Right renal pelvis (tissue), 4 donors: ENCODE data around the gene RGS7. TPM values are rescaled to one million over a fixed set of nuclear protein-coding genes. Genes with fewer than 3 reads are reported as not detected.
A peak's percentile ranks its signal among the peaks of the same experiment; 100 is the strongest.
"Not testable (repeated sequence)": the region's sequence is repeated elsewhere in the genome, so short reads cannot be mapped to it uniquely, and the experiment has no call there.

ENCODE experiments used
- DNase-seq, 4 donors: peaks; one replicate each; pipeline ENCODE4 v3.0.0-alpha.2; 2013; ENCODE audit warnings: low read depth in 4 of 4, low spot score in 3 of 4, missing footprints in 1 of 4
- polyA plus RNA-seq, 4 donors: library from polyadenylated mRNA; unstranded; fragments of 120-200 nt; gene quantifications; one replicate each; pipeline ENCODE4 v1.2.1, GENCODE V29; 2013; ENCODE audit not compliant: insufficient read length in 4 of 4

Gene RGS7
- polyA plus RNA-seq, 4 donors, result 5.3 to 6.5 (median 6.2) TPM

GRCh38 chr1:241275226-241275625 is 81.8 kb downstream of the RGS7 start:
- DNase-seq, result no peak

- DNase-seq, result no peak
Observed at GRCh38 chr1:241274693-241275092, 82.3 kb downstream of the RGS7 start.

- DNase-seq, result no peak
Observed at GRCh38 chr1:241272828-241273227, 84.2 kb downstream of the RGS7 start.

- DNase-seq, result no peak
Observed at GRCh38 chr1:241271427-241271826, 85.6 kb downstream of the RGS7 start.

GRCh38 chr1:241270016-241270415 is 87.0 kb downstream of the RGS7 start:
- DNase-seq, result no peak

- DNase-seq, result no peak
Observed at GRCh38 chr1:241269116-241269515, 87.9 kb downstream of the RGS7 start.

- no peak for DNase-seq
Observed at GRCh38 chr1:241266121-241266520, 90.9 kb downstream of the RGS7 start.

GRCh38 chr1:241265428-241265827 is 91.6 kb downstream of the RGS7 start:
- no peak for DNase-seq

- DNase-seq, result no peak
Observed at GRCh38 chr1:241263346-241263745, 93.7 kb downstream of the RGS7 start.

- no peak for DNase-seq
Observed at GRCh38 chr1:241253471-241253870, 103.5 kb downstream of the RGS7 start.

GRCh38 chr1:241250465-241250864 is 106.5 kb downstream of the RGS7 start:
- no peak for DNase-seq

GRCh38 chr1:241240069-241240468 is 116.9 kb downstream of the RGS7 start:
- no peak for DNase-seq

GRCh38 chr1:241237873-241238272 is 119.1 kb downstream of the RGS7 start:
- DNase-seq, result no peak

- peak in 3 of 4 donors; percentile 8 to 16 (median 12) for DNase-seq
Observed at GRCh38 chr1:241235256-241235897, 121.6 kb downstream of the RGS7 start.

GRCh38 chr1:241229711-241230110 is 127.3 kb downstream of the RGS7 start:
- no peak for DNase-seq

- no peak for DNase-seq
Observed at GRCh38 chr1:241229216-241229615, 127.8 kb downstream of the RGS7 start.

- no peak for DNase-seq
Observed at GRCh38 chr1:241228339-241228738, 128.7 kb downstream of the RGS7 start.

- no peak for DNase-seq
Observed at GRCh38 chr1:241225741-241226140, 131.3 kb downstream of the RGS7 start.

GRCh38 chr1:241224189-241224588 is 132.8 kb downstream of the RGS7 start:
- not testable (repeated sequence) for DNase-seq

- not testable (repeated sequence) for DNase-seq
Observed at GRCh38 chr1:241222813-241223212, 134.2 kb downstream of the RGS7 start.

GRCh38 chr1:241221319-241221718 is 135.7 kb downstream of the RGS7 start:
- no peak for DNase-seq

GRCh38 chr1:241220913-241221312 is 136.1 kb downstream of the RGS7 start:
- DNase-seq, result not testable (repeated sequence)

- DNase-seq, result no peak
Observed at GRCh38 chr1:241219449-241219848, 137.6 kb downstream of the RGS7 start.
